ENCODE results near the gene MAML3.
A peak's percentile ranks its signal among the peaks of the same experiment; 100 is the strongest.

Gene MAML3

GRCh38 chr4:140123666-140124377, 30.2 kb downstream of the MAML3 start:
- no peak for DNase-seq

- DNase-seq, result no peak
Measured at GRCh38 chr4:140122891-140123290, 31.1 kb downstream of the MAML3 start.

DNA sequence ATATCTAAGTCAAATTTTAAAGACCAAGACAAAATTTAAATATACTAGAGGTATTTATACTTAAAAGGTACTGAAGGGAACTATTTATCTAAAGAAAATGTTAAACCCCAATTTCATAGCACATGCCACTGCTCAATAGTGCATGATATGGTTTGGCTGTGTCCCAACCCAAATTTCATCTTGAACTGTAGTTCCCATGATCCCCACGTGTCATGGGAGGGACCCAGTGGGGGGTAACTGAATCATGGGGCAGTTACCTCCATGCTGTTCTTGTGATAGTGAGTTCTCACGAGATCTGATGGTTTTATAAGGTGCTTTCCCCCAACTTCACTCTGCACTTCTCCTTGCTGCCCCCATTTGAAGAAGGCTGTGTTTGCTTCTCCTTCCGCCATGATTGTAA, 32.3 kb downstream of the MAML3 start:
- no peak for DNase-seq

DNA sequence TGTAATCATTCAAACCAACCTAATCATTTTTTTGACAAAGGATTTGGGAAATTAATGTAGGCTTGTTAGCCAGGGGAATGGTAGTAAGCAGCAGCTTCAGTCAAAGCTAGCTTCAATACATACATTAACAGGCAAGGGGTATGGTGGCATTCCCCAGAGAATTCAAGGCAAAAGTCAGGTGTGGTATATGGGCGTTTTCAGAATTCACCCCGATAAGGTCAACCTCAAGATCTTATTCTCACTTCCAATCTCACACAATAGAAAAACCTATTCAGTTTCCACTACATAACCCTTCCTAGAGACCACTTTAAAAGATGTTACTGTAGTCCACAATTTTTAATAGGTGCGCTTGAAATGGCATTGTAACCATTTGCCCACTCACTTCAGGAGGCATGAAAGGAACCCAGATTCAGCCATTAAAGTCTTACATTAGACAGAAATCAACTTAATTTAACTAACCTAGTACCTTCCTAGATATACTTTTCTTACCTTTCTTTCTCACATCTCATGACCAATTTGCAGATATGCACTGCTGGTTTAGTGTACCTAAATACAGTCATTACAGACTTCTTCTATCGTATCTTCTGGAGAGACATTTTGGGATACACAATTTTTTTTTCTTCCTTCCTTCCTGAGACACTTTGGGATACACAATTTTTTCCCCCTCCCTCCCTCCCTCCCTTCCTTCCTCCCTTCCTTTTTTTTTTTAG, 34.9 kb downstream of the MAML3 start:
- no peak for DNase-seq

DNA sequence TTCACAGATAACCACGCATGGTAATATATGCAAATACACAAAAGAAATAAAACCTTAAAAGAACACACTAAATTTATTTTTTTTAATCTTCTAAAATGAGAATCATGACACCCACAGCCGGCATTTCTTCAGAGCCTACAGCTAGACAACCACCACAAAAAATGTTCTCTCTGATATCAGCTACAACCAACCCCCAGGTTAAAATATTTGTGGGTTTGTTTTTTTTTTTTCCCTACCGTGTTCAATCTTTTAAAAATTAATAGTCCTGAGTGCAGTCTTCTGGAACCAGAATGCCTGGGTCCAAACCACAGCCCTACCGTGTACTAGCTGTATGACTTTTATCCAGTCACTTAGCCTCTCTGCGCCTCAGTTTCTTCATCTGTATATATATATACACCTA, 36.0 kb downstream of the MAML3 start:
- no peak for DNase-seq

GRCh38 chr4:140116442-140117104, 37.4 kb downstream of the MAML3 start:
- DNase-seq, result peak in 1 of 2 experiments; percentile 41

GRCh38 chr4:140115140-140115539, 38.8 kb downstream of the MAML3 start:
- DNase-seq, result no peak

DNA sequence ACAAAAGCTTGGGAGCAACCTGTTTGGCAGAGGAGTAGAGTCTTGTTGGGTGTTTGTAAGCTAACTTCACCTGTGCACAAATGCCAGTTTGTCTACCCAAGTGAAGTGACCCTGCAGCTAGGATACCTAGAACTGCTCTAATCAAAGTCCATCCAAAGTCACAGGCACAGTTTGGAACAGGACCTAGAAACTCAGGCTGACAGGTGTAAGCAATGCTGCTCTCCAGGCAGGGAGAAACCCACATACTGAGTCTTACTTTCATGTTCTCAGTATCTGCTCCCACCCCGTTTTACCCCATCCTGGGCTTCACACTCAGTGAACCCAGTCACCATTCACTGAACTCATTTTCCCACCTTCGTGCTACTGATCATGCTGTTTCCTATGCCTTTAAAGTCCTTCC, 40.3 kb downstream of the MAML3 start:
- no peak for DNase-seq

- no peak for DNase-seq
Measured at GRCh38 chr4:140112576-140112975, 41.4 kb downstream of the MAML3 start.

GRCh38 chr4:140111256-140111655, 42.7 kb downstream of the MAML3 start:
- DNase-seq, result no peak

DNA sequence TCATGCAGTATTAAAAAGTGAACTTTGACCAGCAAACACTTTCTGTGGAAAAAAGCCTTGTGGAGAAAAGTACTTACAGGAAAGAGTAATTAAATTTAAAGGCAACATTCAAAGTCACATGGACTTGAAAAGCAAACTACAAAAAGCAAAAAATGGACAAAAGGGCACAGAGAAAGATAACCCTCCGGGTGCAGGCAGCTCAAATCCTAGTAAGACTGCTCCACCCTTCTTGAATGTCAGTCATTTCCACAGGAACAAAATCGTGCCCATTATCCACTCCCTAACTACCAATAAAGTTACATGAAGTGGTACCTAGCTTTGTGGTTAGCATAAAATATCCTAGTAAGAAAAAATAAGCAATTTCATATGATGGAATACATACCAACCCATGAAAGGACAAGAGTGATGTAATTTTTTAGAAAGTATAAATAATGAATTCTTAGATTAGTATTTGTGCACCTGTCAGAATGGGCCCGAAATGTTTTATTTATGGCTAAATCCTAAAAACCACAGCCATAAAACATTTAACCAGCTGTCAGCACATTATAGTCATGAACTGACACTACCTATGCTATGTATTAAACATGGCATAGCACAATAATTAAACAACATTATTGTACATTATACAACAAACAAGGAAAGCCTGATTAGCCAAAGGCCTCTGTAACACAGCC, 43.3 kb downstream of the MAML3 start:
- DNase-seq, result no peak

GRCh38 chr4:140109737-140110136, 44.2 kb downstream of the MAML3 start:
- DNase-seq, result no peak

- no peak for DNase-seq
Measured at GRCh38 chr4:140109292-140109691, 44.7 kb downstream of the MAML3 start.

- no peak for DNase-seq
Measured at GRCh38 chr4:140108713-140109230, 45.2 kb downstream of the MAML3 start.

- DNase-seq, result no peak
Measured at GRCh38 chr4:140108243-140108642, 45.7 kb downstream of the MAML3 start.

- DNase-seq, result no peak
Measured at GRCh38 chr4:140106289-140106844, 47.6 kb downstream of the MAML3 start.

GRCh38 chr4:140105436-140105835, 48.5 kb downstream of the MAML3 start:
- DNase-seq, result no peak

DNA sequence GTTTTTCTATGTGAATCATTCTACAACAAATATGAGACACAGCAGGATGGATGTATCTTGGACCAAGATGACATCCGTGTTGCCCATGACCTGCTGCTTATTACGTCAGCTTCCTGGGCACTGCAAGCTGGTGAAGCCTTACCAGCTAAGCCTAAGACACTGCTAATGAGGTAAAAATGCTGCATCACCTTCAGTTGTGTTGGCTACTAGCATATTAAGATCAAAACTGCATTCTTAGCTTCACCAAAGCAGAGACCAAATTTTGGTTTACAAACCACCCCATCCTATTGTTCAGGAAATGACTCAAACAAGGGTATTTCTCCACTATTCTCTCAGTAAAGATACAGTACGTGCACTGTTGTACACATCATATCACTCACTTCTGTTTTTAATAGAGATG, 50.3 kb downstream of the MAML3 start:
- DNase-seq, result peak; percentile 79 to 86

- DNase-seq, result no peak
Measured at GRCh38 chr4:140102421-140102820, 51.6 kb downstream of the MAML3 start.

- DNase-seq, result no peak
Measured at GRCh38 chr4:140100771-140101170, 53.2 kb downstream of the MAML3 start.

DNA sequence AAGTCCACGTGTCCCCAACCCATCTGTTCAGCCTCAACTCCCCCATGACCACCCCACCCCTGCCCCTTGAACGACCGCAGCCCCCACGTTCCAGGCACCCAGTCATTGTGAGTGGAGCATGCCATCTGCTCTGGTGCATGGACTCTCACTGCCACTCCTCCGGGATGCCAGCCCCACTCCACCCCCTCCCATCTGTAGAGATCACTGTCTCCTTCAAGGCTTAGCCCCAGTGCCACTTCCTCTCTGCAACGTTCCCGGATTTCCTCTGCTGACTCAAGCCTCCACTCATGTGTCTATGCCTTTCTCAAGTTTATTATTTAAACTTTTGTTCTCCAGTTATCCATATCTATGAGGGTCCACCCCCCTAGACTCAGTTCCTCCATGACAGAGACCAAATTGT, 54.0 kb downstream of the MAML3 start:
- DNase-seq, result peak; percentile 66 to 73

DNA sequence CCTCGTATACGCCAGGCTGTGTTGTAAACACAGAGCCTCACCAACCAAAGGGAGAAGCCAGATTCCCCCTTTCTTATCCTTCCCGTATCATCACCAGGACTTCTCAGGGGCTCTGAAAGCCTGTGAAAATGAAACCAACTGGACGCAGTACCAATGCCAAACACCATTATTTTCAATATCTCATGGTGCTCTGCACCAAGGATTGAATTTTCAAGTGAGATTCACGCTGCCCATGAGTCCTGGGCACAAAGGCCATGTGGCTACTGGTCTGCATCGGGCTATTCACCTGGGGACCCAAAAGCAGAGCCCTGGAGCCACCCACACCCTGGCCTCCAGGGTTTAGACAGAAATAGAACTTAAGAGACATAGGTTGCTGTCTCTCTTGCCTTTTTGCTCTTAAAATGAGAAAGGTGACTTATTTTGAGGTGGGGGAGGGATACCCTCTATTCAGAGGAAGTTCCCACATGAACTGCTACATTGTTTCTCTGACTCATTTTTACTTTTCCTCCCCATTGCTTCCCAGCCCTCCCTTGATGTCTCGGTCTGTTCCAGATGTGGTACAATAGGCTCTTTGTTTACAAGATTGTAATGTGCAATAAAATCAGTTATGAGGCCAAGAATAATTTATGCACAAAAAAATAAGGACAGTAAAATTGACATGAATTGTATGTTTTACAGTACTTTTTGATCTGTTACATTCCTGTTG, 55.4 kb downstream of the MAML3 start:
- DNase-seq, result no peak
